Measurements from ENCODE around the gene SLC12A8.

GRCh38 chr3:125256675-125257074 lies 44.1 kb upstream of the SLC12A8 start:
- TF ChIP-seq RAD21 (CRISPR knock-in tag; IDR thresholded peaks at IDR 0.05) (no peak), POLR2A (IDR thresholded peaks at IDR 0.05; ENCODE audit: insufficient read depth in 1 of 2, low read depth in 2 of 2, low read length in 2 of 2) (no peak), ARHGAP35 (CRISPR knock-in tag; IDR thresholded peaks at IDR 0.05; ENCODE audit: borderline replicate concordance) (no peak), ZNF563 (CRISPR knock-in tag; IDR thresholded peaks at IDR 0.05) (no peak), ZNF747 (CRISPR knock-in tag; IDR thresholded peaks at IDR 0.05; ENCODE audit: borderline replicate concordance) (no peak), SETDB1 (CRISPR knock-in tag; IDR thresholded peaks at IDR 0.05; ENCODE audit: borderline replicate concordance) (no peak), KAT8 (CRISPR knock-in tag; IDR thresholded peaks at IDR 0.05) (no peak), ATF7 (IDR thresholded peaks at IDR 0.05) (no peak), ATF7 (CRISPR knock-in tag; IDR thresholded peaks at IDR 0.05) (no peak)
- TF ChIP-seq, protein P1, sequence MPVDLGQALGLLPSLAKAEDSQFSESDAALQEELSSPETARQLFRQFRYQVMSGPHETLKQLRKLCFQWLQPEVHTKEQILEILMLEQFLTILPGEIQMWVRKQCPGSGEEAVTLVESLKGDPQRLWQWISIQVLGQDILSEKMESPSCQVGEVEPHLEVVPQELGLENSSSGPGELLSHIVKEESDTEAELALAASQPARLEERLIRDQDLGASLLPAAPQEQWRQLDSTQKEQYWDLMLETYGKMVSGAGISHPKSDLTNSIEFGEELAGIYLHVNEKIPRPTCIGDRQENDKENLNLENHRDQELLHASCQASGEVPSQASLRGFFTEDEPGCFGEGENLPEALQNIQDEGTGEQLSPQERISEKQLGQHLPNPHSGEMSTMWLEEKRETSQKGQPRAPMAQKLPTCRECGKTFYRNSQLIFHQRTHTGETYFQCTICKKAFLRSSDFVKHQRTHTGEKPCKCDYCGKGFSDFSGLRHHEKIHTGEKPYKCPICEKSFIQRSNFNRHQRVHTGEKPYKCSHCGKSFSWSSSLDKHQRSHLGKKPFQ (CRISPR knock-in tag; IDR thresholded peaks at IDR 0.05; ENCODE audit: insufficient replicate concordance): no peak
- TF ChIP-seq, protein P2, sequence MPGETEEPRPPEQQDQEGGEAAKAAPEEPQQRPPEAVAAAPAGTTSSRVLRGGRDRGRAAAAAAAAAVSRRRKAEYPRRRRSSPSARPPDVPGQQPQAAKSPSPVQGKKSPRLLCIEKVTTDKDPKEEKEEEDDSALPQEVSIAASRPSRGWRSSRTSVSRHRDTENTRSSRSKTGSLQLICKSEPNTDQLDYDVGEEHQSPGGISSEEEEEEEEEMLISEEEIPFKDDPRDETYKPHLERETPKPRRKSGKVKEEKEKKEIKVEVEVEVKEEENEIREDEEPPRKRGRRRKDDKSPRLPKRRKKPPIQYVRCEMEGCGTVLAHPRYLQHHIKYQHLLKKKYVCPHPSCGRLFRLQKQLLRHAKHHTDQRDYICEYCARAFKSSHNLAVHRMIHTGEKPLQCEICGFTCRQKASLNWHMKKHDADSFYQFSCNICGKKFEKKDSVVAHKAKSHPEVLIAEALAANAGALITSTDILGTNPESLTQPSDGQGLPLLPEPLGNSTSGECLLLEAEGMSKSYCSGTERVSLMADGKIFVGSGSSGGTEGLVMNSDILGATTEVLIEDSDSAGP (CRISPR knock-in tag; IDR thresholded peaks at IDR 0.05; ENCODE audit: borderline replicate concordance): no peak

All from HepG2 (cell line).